Epidermal melanocyte (primary cell): ENCODE data around the gene PRIMA1.

ENCODE experiments used
- DNase-seq: peaks from one replicate; pipeline ENCODE4 v3.0.0; 2011; ENCODE audit warnings: low spot score; ENCODE audit not compliant: insufficient read length

Gene PRIMA1

DNA sequence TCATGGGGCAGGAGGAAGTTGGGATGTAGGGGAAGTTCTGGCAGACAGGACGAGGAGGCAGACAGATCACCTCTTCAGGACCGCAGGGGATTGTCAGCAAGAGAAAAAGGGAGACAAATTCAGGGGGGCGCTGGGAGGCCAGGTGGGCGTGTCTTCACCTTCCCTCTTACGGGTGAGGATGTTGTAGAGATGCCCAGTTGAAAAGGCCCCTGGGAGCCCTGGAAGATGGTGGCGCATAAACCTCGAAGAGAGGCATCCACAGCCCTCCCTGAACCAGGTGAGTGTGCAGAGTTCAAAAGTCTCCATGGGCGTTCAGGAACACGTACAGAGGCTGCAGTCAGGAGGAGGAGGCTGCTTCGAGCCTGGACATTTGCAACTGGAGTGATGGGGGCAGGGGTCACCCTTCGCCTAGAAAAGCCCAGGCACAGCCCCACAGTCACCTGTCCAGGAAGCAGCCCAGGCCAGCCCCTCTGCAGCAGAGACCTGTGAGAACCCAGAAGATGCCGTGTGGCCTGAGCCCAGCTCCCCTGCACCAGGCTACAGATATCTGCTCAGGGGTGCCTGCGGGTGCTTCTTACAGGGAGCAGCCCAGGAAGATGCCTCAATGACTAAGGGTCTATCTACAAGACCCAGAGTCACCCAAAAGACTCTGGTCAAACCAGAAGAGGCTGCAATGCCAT lies 74.4 kb downstream of the PRIMA1 start:
- DNase-seq: no peak

GRCh38 chr14:93712838-93713724 lies 75.2 kb downstream of the PRIMA1 start:
- no peak for DNase-seq

DNA sequence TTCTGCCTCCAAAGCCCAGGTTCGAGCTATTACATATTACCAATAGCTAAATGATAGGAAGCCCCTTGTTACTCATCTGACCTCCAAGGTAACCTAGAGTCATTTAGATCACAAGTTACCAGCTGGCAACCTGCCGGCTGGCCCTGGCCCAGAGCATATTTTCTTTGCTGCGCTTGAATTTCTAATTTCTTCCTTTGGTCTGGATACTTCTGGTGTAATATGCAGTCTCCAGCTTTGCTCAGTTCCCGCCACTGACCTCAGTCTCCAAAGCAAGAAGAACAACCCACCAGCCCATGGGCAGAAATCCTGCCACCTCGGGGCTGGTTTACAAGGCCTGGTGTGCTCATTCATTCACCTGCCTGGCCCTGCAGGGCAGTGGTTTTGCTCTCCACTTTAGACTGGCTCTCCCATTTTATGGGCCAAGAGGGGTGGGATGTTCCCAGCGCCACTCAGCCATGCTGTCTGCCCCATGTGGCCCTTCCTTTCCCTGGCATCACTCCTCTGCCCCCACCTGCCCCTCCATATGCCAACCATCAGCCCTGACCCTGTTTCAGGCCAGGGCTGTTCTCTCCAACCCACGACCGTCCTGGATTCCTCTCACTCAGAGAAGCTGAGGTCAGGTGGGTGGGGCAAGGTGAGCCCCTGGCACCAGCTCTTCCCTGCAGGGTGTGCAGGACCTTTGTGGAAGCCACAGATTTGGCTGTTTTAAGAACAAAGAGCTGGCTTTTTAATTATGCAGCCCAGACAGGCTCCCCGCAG lies 76.0 kb downstream of the PRIMA1 start:
- DNase-seq: no peak

GRCh38 chr14:93709249-93709648 lies 79.0 kb downstream of the PRIMA1 start:
- no peak for DNase-seq

- DNase-seq: no peak
Observed at GRCh38 chr14:93708800-93709199, 79.5 kb downstream of the PRIMA1 start.

DNA sequence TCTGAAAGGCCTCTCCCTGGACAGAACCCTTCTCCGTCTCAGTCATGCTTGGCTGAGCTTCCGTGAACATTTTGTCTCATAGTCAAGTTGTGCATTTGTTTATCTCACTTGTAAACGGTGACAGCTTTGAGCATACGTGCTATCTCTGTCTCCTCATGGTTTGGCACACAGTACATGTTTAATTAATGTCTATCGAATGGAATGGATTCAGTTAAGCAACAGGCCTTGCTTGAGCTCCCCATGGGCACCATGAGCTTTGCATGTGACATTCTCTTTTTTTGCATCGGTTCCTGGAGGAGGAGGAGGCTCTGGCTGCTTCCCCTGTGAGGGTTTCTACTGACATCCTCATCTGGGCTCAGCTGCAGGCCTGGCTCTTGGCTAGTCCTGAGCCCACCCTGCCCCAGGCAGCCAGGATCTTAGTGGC lies 80.0 kb downstream of the PRIMA1 start:
- DNase-seq: no peak

DNA sequence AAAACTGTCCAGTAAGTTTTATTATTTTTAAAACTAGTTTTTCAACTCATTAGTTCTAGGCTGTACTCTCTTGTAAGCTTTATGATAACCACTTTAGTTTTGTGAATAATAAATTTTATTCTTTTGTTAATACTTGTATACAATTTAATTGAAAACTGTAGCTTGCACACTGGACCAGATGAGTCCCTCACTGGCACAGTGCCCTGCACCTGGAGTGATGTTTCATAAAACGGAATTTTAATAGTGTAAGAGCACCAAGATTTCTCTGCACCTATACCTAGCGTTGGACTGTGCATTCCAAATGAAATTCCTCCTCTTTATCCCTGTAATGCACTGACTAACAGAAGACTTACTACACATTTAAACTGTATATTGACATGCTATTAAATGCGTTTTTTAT lies 80.8 kb downstream of the PRIMA1 start:
- no peak for DNase-seq

DNA sequence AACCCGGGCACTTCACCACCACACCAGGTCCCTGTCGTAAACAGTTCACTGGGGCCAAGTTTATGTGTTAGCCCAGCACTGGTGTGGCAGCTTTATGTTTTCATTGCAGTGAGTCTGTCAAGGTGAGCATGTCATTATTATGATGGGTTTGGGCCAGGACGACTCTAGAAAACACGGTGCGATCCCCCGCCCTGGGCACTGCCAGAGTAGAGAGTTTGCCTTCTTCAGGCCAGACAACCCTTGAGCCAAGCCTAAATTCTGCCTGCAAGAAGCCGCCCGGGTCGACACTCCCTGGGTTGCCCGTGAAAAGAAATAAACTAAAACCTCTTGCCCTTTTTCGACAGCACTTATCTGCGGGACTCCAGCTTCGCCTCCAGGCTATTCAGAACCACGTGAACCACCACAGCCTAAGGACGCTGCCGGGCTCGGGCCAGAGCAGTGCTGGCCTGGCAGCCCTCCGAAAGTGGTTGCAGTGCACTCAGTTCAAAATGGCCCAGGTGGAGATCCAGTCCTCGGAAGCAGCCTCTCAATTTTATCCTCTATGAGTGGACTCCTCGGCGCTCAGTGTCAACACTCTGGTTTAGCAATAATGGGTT lies 81.8 kb downstream of the PRIMA1 start:
- no peak for DNase-seq

DNA sequence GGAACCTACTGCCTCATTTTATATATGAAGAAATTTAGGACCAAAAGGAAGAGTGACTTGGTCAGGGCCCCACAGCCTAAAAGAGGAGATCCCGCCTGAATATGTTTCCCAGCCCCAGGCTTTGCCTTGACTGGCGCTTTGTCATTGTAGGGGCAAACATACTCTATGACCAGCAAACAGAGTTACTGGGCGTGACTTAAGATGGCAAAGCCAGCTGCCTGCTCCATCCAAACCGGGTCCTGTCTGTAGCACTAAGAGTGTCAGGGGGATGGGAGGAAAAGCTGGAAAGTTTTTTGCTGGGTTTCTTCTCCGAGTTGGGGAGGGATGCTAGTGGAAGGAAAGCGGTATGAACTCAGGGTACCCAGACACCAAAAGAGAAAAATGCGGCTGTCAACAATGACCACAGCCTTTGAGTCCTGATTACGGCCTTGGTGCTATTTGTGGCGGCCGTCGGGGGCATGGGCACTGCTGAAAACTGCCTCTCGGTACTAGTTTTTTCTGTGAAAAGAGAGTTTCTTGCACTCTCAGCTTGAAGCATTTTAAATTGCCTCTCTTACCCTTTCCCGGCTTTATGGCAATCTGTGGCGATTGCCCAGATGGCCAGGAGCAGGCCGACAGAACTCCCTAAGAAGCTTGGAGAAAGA lies 82.7 kb downstream of the PRIMA1 start:
- no peak for DNase-seq

DNA sequence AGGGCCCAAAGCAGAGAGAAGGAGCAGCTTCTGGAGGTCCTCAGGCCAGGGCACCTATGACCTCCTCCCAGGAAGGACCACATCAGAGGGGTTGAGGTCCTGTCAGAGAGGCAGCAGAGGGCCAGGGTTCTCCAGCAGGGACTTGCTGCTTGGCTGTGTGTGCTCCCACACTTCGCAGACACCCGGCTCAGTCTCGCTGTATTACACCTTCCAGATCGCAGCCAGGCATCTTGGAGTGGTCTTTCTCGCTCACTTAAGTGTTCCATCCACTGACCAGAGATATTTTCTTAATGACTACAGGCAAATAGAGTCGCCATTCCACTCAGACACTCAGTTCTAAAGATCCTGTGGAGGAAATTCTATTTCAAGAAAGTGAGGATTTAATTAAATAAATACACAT lies 84.3 kb downstream of the PRIMA1 start:
- no peak for DNase-seq

DNA sequence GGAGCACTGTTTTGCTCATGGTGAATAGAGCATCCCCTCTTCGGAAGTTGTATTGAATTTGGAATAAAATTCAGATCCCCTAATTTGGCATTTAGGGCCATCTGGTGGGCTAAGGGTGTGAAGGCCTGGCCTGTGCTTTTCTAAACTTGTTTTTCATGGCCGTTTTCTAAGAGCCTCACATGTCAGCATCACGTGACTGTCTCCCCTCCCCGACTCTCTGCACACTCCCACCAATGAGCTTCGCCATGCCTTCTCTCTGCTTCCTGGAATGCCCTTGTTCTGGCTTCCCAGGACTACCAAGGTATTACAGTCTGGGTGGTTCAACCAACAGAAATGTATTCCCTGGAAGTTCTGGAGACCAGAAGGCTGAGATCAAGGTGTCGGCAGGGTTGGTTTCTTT lies 85.3 kb downstream of the PRIMA1 start:
- DNase-seq: no peak

DNA sequence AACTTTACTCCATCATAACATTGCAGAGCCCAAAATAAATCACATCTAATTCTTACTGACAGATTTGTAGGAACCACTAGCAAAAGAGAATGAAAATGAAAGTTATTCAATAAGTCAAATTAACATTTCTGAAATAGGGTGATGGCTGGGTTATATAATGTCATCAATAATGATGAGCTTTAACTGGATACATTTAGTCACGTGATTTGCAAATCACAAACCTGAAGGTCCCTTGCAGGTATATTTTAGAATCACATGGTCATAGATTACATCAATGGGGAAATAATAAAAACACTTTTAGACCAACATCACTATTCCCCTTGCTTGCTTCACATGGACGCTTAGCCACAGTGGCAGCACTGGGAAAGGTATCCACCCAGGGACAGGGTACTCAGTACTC lies 86.7 kb downstream of the PRIMA1 start:
- DNase-seq: no peak

- no peak for DNase-seq
Observed at GRCh38 chr14:93700928-93701327, 87.4 kb downstream of the PRIMA1 start.

DNA sequence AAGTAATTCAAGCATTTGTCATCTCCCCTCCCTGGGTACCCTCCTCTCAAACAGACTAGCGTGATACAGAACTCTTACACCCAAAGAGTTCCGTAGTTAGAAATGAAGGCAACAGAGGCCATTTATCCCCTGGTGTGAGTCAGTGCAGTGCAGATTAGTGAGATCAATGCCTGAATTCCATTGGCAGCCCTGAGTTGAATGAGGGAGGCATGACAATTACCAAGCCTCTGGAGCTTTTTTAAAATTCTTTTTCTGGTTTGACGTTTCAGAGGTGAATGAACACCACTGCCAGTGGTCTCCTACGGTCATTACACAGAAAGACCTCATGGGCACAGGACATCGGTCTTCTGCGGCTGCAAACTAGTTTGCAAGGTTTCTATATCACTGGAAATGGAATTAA lies 94.4 kb downstream of the PRIMA1 start:
- DNase-seq: no peak

DNA sequence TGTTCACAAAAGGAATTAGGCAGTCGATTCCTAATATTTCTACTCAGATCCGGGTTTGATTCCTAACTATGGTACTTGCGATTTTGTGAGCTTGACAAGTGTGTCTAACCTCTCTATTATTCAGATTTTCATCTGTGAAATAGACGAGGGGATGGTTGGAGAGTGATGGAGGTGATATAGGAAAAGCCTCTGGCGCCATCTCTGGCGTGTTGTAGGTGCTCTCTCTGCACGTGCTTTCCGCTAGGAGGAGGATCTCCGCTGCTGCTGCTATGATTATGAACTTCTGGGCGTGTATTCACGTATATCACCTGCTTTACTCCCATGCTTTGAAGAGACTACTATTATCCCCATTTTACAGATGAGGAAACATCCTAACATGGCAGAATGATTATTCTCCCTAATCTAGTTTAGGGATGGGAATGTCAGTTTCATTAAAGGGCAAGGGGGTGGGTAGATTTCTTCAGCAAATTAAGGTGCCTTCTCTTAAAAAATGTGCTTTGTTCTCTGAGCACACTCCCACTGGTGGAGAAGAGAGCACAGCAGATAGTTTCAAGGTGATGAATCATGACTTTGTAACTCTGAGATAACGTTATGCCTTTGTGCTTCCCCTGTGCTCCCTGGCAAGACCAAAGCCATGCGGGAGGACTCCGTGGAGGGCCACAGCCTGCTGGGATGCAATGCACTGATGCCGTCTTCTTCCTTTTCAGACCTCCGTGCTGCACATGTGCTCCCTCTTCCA lies 97.1 kb downstream of the PRIMA1 start:
- no peak for DNase-seq

DNA sequence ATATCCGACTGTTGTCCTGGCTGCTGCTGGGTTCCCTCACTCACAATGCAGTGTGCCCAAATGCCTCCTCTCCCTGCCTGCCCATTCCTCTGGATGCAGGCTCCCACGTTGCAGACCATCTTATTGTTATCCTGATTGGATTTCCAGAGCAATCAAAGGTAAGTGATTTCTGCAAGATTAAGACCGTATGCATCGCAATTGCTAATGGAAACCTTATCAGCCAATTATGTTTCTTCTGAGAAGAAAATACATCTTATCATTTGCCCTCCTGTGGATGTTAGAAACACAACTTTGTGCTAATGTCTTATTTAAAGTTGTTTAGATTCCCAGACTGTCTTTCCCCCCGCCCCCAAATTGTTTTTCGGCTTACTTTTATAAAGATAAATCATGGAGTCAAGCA lies 98.1 kb downstream of the PRIMA1 start:
- DNase-seq: no peak

- DNase-seq: no peak
Observed at GRCh38 chr14:93688820-93689219, 99.5 kb downstream of the PRIMA1 start.

DNA sequence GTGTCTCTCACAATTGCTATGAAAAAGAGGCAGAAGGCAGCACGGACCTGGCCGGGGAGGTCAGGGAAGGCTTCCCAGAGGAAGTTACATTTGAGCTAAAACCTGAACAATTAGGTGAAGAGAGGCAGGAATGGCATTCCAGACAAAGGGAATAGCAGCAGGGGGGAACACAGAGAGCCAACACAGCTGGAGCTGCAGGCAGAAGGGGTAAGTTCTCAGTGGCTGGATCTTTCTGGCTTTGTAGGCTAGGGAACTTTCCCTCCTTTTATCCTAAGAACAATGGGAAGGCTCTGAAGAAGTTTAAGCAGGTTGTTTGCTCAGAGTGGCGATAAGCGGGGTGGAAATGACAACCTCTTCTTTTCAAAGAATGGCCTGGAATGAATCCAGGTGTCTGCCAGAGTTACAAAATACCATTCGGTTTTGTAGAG lies 100.0 kb downstream of the PRIMA1 start:
- no peak for DNase-seq

- no peak for DNase-seq
Observed at GRCh38 chr14:93686268-93686667, 102.0 kb downstream of the PRIMA1 start.

DNA sequence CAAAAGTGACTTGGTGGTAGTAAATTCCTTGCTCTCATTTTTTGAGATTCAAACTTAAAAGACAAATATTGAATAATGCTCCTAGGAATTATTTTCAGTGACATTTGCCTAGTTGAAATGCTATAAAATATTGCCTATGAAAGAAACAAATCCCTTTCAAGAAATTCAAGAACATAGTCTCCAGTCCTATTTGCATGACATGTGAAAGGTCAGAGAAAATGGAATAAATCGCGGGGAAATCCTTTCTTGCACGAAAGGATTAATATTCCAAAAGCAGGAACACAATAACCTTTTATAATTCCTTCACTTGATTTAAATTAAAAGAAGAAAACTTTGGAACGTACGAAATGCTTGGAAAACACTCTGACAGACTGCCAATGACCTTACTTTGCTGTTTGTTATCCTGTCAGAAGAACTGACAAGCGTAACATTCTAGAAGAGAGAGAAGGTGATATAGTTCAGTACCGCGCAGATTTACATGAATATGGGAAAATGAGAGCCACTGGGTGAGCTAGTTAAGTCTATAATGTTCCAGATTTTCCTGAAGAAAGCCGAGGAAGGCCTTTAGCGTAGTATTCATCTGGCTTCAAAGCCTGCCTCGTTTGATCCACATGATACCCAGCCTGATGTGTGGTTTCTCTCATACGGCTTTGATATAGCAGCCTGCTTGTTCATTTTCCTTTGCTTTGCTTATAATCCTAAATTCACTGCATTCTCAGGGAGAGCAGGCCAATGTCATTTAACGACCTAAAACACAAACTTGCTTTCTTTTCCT lies 103.0 kb downstream of the PRIMA1 start:
- no peak for DNase-seq
